HG03378 (cell line): ENCODE results near the gene UBE2G2.

Experiments
- ATAC-seq: cut with Tn5 transposase; IDR thresholded peaks from one replicate; pipeline ENCODE4 v1.9.1; 2021; ENCODE audit warnings: mild to moderate bottlenecking, moderate library complexity; ENCODE audit not compliant: unreplicated experiment

The UBE2G2 gene

DNA sequence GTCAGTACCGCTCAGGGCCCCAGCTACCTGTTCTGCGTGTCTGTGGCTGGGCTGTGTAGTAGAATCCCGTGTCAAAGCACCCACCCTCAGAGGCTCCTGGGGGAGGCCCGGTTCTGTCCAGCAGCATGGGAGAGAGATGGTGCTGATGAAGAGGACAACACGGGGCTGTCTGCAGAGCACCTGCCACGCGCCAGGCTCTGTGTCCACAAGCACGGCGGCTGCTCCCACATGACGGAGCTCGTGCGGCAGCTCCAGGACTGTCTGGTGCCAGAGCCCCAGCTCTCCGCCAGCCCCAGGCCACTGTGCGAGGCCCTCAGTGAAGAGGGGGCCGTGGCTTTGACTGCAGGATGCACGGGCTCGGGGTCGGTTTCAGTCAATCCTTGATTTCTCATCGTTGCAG is 48.3 kb downstream of the UBE2G2 start:
- ATAC-seq = no peak

DNA sequence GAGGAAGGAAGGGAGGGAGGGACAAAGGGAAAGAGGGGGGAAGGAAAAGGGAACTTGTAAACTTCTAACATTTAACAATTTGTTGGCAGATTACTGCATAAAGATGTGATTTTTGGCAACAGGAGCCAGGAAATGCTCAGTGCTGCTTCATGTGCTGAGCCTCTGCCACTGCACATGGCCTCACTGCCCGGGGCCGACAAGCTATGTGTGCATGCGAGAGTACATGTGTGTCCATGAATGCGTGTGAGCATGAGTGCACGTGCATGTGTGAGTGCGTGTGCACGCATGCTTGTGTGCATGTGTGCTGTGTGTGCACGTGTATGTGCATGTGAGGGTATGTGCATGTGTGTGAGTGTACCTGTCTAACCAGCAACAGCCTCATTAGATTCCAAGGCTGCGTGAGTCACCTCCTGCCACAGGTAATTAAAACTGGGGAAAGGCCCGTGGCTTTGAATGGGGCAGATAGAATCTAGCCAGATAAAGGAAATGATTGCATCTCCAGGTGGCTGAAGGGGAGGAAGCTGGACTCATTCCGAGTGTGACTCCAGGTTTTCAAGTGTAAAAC is 48.9 kb downstream of the UBE2G2 start:
- ATAC-seq = no peak

DNA sequence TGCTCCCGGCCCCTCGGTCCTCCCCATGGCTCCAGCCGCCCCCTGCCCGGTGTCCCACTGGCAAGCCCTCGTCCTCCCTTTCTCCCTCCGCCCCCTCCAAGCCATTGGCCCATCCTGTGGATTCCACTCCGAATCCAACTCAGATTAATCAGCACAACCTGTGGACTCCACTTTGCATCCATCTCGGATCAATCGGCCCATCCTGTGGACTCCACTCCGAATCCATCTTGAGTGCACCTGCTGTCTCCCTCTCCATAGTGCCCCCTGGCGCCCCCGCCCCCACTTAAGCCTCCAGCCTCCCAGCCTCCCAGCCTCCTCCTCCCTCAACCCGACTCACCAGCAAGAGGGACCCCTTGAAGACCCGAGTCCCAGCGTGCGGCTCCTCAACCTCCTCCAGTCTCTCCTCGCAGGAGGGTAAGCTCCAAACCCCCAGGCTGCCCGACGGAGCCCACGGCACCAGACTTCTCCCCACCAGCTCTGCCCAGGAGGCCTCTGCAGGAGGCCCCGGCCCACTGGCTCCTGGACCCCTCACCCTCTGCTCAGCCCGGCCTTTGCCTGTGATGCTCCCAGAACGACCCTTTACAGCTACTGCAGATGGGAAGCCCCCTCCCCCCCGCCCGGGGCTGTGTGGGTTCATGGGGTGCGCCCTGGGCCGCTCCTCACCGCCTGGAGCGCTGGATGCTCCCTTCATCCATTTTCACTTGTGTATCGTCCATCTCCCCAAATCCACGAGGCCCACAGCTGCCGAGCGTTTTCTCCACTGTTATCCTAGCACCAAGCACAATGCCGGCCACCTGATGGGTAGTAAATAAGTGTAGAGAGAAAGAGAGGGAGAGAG is 49.6 kb downstream of the UBE2G2 start:
- ATAC-seq = no peak

DNA sequence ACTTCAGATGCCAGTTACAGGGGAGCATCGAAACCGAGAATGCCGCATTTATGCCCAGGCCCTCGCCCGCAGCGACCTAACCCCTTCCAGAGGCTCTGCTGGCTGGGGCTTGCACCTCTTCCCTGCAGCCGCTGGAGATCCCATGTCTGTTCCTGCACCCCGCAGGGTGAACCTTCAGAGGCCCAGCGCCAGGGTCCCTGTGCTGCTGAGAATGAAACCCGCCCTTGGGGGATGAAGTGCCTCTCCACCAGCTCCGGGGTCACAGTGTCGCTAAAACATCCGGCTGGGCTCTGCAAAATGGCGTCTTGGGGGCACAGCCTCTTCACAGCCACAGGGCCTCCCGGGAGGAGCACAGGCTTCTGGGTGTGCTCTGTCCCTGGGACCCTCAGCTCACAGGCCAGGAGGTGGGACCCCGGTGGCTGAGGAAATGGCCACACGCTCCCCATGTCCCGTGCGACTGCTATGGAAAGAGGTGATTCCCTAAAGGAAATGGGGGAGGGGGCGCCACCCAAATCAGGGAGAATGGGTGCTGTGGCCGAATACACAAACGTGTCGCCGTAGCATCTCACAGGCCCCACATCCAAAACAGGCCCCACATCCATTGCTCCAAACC is 50.3 kb downstream of the UBE2G2 start:
- ATAC-seq = no peak

- no peak for ATAC-seq
Measured at GRCh38 chr21:44750675-44751025, 51.0 kb downstream of the UBE2G2 start.

GRCh38 chr21:44749759-44750674 is 51.6 kb downstream of the UBE2G2 start:
- ATAC-seq = no peak

- ATAC-seq = no peak
Measured at GRCh38 chr21:44749116-44749758, 52.4 kb downstream of the UBE2G2 start.

GRCh38 chr21:44748621-44749020 is 53.0 kb downstream of the UBE2G2 start:
- no peak for ATAC-seq

DNA sequence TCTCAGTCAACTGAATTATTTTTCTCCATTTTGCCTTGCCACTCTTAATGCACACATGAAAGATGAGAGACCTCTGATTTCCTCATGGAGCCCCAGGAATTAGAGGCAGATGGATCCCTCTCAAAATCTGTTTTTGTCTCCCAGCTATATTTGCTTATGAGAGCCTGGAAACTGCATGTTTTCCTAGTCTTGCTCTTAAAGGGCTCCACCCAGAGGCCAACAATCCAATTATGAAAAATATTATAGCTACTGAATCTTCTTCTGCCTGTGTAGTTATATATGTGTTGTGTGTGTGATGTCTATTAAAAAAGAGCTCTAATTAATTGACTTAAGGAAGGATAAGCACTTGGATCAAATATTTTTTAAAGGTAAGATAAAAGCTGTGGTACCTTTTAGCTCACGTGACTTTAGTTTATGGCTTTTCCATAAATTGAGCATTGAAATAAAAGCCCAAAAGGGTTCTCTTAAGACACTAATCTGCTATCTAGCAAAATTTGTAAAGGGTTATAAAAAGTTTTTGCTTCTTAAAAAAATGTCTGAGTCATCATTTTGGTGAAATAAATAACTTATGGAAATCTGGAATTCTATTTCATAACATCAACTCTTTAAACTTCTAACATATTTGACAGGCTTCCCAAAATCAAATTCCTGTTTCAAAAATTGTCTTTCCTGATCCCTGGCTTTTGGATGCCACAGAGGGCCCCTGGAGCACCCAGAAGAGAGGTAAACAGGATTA is 59.0 kb downstream of the UBE2G2 start:
- no peak for ATAC-seq

DNA sequence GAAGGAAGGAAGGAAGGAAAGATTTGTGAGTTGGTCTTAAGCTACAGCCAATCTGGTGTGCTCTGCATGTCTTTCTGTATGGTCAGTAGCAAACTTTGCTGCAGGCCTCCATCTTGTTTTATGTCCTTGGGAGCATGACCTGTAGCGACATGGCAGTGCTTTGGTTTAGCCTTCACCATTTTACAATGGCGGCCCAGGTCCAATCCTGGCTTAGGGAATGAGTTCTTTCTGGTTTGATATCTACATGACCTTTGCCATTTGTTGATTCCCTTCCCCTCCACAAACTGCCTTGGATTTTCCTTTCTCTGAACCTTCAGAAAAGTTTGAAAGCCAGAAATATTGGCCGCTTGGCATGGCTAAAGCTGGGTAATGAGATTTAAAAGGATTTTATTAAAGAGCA is 59.7 kb downstream of the UBE2G2 start:
- ATAC-seq = no peak

- ATAC-seq = no peak
Measured at GRCh38 chr21:44740742-44741141, 60.9 kb downstream of the UBE2G2 start.

- no peak for ATAC-seq
Measured at GRCh38 chr21:44739316-44739715, 62.3 kb downstream of the UBE2G2 start.

GRCh38 chr21:44738621-44739020 is 63.0 kb downstream of the UBE2G2 start:
- no peak for ATAC-seq

DNA sequence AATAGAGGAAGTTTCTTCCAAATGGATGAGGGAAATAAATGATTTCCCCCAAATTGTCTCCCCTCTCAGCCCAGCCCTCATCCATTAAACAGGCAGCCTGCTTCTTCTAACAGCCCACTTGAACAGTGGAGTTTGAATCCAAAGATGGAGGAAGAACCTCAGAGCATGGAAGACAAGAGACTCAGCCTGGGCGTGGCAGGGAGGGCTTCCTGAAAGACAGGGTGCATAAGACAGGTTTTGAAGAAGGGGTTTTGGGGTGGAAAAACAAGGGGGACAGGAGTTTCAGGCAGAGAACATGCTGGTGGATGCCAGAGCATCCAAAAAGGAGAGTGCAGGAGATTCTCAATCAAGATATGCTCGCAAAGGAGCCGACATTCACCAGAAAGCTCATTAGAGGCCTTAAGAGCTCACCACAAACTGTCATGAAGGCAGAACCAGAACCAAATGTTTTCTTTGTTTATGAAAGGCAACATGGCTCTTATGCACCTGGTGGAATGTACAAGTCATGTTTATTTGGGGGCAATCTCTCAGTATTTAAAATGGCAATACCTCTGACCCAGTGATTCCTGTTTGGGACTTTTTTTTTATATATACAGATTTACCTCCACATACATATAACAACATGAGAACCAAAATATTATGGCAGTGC is 63.8 kb downstream of the UBE2G2 start:
- no peak for ATAC-seq

- ATAC-seq = no peak
Measured at GRCh38 chr21:44736291-44737004, 65.2 kb downstream of the UBE2G2 start.

DNA sequence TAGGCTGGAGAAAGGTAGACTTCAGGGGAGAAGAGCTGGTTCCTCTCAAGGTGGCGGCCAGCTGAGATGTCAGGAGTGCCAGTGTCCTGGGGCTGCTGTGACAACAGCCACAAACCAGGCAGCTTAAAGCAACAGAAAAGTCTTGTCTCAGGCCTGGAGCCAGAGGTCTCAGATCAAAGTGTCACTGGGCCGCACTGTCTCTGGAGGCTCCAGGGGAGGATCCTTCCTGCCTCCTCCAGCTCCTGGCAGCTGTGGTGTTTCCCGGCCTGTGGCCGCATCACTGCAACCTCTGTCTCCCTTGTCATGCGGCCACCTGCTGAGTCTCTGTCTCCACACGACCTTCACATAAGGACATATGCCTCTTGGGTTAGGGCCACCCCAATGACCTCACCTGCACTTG is 65.8 kb downstream of the UBE2G2 start:
- no peak for ATAC-seq

GRCh38 chr21:44734841-44735240 is 66.8 kb downstream of the UBE2G2 start:
- no peak for ATAC-seq

DNA sequence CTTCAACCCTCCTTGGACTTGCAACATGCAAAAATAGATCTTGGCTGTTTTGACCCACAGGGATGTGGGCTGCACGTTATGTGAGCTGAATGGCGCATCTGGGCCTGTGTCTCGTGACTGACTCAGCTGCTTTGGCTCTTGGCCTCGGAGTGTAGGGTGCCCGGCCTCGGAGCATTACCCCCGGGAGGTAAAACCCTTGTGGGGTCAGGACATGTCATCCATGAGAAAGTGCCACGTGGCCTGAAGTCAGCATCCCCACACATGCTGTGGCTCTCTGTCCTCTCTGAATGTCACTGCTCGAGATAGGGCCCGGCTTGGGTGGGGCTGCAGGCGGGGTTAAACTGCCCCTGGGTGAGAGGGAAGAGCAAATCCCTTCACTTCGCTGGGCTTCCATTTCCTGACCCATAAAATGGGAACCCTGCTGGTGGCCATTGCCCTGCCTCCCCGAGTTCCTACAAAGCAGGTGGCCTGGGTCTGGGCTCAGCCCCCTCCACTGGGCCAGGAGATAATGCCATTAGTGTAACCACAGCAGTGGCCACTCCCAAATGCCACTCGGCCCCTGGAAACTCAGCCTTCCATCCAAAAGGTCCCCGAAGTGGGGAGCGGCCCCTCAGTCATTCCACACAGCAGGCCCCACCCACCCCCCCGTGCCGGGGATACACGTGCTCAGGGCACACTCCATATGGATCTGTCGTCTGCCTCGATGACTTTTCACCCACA is 67.4 kb downstream of the UBE2G2 start:
- no peak for ATAC-seq
